Measurements from ENCODE around the gene UBE2O.

- TF ChIP-seq CBFB (CRISPR knock-in tag; IDR thresholded peaks at IDR 0.05; ENCODE audit: low read depth) (no peak), MAX (CRISPR knock-in tag; IDR thresholded peaks at IDR 0.05) (no peak), FOXP1 (CRISPR knock-in tag; IDR thresholded peaks at IDR 0.05; ENCODE audit: borderline replicate concordance) (no peak), CTCF (IDR thresholded peaks at IDR 0.05) (no peak), ETV6 (CRISPR knock-in tag; IDR thresholded peaks at IDR 0.05) (no peak), TCF7 (CRISPR knock-in tag; IDR thresholded peaks at IDR 0.05; ENCODE audit: low read depth) (no peak), AR (CRISPR knock-in tag; IDR thresholded peaks at IDR 0.05) (no peak), TEAD1 (CRISPR knock-in tag; IDR thresholded peaks at IDR 0.05) (no peak), FOXP4 (CRISPR knock-in tag; IDR thresholded peaks at IDR 0.05) (no peak), ZNF317 (CRISPR knock-in tag; IDR thresholded peaks at IDR 0.05; ENCODE audit: borderline replicate concordance, low read depth) (no peak), CREB1 (CRISPR knock-in tag; IDR thresholded peaks at IDR 0.05) (no peak), MLX (CRISPR knock-in tag; IDR thresholded peaks at IDR 0.05) (no peak), USF2 (CRISPR knock-in tag; IDR thresholded peaks at IDR 0.05) (no peak)
Observed at GRCh38 chr17:76451506-76451905, 1.4 kb downstream of the UBE2O start.
